Lung (tissue), 12 donors: Measurements from ENCODE around the gene PLEKHA4. TPM values are rescaled to one million over a fixed set of nuclear protein-coding genes. Genes with fewer than 3 reads are reported as not detected.

Source experiments
- ATAC-seq: fragments of 200-7000 bp; cut with Tn5 transposase; one replicate; pipeline ENCODE4 v1.9.1; 2020; ENCODE audit warnings: moderate number of reproducible peaks; ENCODE audit not compliant: insufficient read depth, low FRiP score
- DNase-seq, 3 donors: peaks; one replicate each; pipeline ENCODE4 v3.0.0-alpha.2; 2013 to 2017
- H3K27ac ChIP-seq, 2 donors: one replicate each; pipeline ENCODE4 v1.5.1; 2013; ENCODE audit warnings: mild to moderate bottlenecking in 2 of 2, moderate library complexity in 2 of 2, control low read depth in 1 of 2, inconsistent platforms in 1 of 2, low read depth in 1 of 2, low read length in 1 of 2
- H3K27me3 ChIP-seq, 3 donors: one replicate each; pipeline ENCODE4 v1.5.1; 2013; ENCODE audit warnings: low read length in 2 of 3; ENCODE audit not compliant: control insufficient read depth in 3 of 3, insufficient read depth in 3 of 3
- H3K36me3 ChIP-seq, 4 donors: one replicate each; pipeline ENCODE4 v1.5.1; 2013; ENCODE audit warnings: low read length in 4 of 4, mild to moderate bottlenecking in 1 of 4, moderate library complexity in 1 of 4; ENCODE audit not compliant: control insufficient read depth in 4 of 4, insufficient read depth in 4 of 4
- H3K4me1 ChIP-seq, 5 donors: one replicate each; pipeline ENCODE4 v1.5.1; 2013; ENCODE audit warnings: low read length in 5 of 5, mild to moderate bottlenecking in 2 of 5, moderate library complexity in 1 of 5; ENCODE audit not compliant: control insufficient read depth in 5 of 5, insufficient read depth in 5 of 5
- H3K4me3 ChIP-seq: one replicate; pipeline ENCODE4 v1.5.1; 2013; ENCODE audit warnings: mild to moderate bottlenecking, control low read depth, moderate library complexity
- H3K9ac ChIP-seq, 2 donors: one replicate each; pipeline ENCODE4 v1.5.1; 2013; ENCODE audit warnings: low read length in 2 of 2, control low read depth in 1 of 2; ENCODE audit not compliant: insufficient read depth in 1 of 2
- H3K9me3 ChIP-seq, 4 donors: one replicate each; pipeline ENCODE4 v1.5.1; 2013; ENCODE audit warnings: low read length in 3 of 4, mild to moderate bottlenecking in 1 of 4, moderate library complexity in 1 of 4; ENCODE audit not compliant: control insufficient read depth in 4 of 4, insufficient read depth in 3 of 4
- CTCF ChIP-seq: IDR thresholded peaks from 2 replicates; pipeline ENCODE4 v1.5.1; 2012; ENCODE audit warnings: mild to moderate bottlenecking; ENCODE audit errors: control extremely low read depth, extremely low read depth
- WGBS, 2 donors: extraction: QIAGEN DNeasy Blood & Tissue Kit; methylation state at CpG; one replicate each; pipeline ENCODE4 v1.1.7; 2013; 5-methylcytosine and 5-hydroxymethylcytosine counted together
- polyA plus RNA-seq, 2 donors: library from polyadenylated mRNA; stranded (reverse); fragments of 200-250 nt; gene quantifications; one replicate each; pipeline ENCODE4 v1.2.1, GENCODE V29; 2013
- total RNA-seq, 2 donors: library from RNA; depleted of rRNA in 1 of 2; stranded (reverse); fragments of >200 nt in 1 of 2; gene quantifications; one replicate each; pipeline ENCODE4 v1.2.1, GENCODE V29; 2014 to 2021
- donor health status: control.
- donor health status: control.
- donor health status: Bipolar disorder and iron deficiency.
- donor health status: healthy.
- donor health status: DM: yes; HTN: yes; CAD: no.

The PLEKHA4 gene
- total and polyA plus RNA-seq, 4 donors = 8.4 to 57.7 (median 20.7) TPM

DNA sequence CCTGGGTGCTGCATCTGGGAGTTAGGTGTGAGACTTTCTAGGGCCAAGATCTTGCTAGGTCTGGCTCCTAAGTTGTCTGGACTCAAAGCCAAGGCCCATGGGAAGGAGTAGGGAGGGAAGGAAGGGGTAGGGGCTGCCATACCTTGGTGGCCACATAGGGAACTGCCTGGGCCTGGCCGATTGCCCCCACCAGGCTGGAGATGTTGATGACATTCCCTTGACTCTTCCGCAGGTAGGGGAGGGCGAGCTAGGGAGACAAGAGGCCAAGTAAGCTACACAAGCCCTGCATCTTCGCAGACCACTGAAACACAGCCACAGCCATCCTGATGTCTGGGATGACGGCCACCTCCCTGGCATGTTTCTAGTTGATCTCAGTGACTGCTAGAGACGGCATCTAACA is 53.5 kb downstream of the PLEKHA4 start:
- H3K4me3 ChIP-seq = no peak overlapping the region
- no peak for TF ChIP-seq CTCF
- no peaks in the 10 kb centered on the region for H3K36me3 ChIP-seq
- no peak for ATAC-seq
- no peaks in the 10 kb centered on the region for H3K9me3 ChIP-seq
- no peak overlapping the region for H3K9ac ChIP-seq
- no peaks in the 10 kb centered on the region for H3K27me3 ChIP-seq
- 88 to 94% methylated on average over 5 to 6 of the region's 6 CpGs for WGBS, 2 donors
- H3K27ac ChIP-seq = no peak overlapping the region
- H3K4me1 ChIP-seq = peaks cover 0 to 8% (median 3%) of the 10 kb centered on the region in 5 donors
- no peak for DNase-seq

GRCh38 chr19:48813123-48813913 is 55.1 kb downstream of the PLEKHA4 start:
- 88 to 89% methylated on average over 21 of the region's 21 CpGs for WGBS, 2 donors
- Histone ChIP-seq H3K36me3 (no peaks in the 10 kb centered on the region), H3K9ac (no peak overlapping the region), H3K4me1 (peaks cover 0 to 4% (median 3%) of the 10 kb centered on the region in 5 donors), H3K27me3 (no peaks in the 10 kb centered on the region), H3K4me3 (no peak overlapping the region), H3K27ac (peak overlapping the region; percentile 77 to 99), H3K9me3 (no peaks in the 10 kb centered on the region)
- no peak for TF ChIP-seq CTCF
- no peak for DNase-seq
- ATAC-seq = no peak

- Histone ChIP-seq H3K36me3 (no peaks in the 10 kb centered on the region), H3K9ac (peak overlapping the region in 1 of 2 donors; percentile 49), H3K9me3 (no peaks in the 10 kb centered on the region), H3K27ac (peak overlapping the region; percentile 77 to 99), H3K4me1 (peaks cover 0 to 4% (median 3%) of the 10 kb centered on the region in 5 donors), H3K27me3 (no peaks in the 10 kb centered on the region), H3K4me3 (peak overlapping the region; percentile 2)
- DNase-seq (peak; percentile 77 to 90 (median 82)), ATAC-seq (peak; percentile 78)
- TF ChIP-seq CTCF = no peak
- 14% methylated on average over 38 to 39 of the region's 39 CpGs for WGBS, 2 donors
Observed at GRCh38 chr19:48812094-48812929, 56.1 kb downstream of the PLEKHA4 start.
